Neural crest cell (in vitro differentiated cells): ENCODE data around the gene MGAT5B. TPM values are rescaled to one million over a fixed set of nuclear protein-coding genes. Genes with fewer than 3 reads are reported as not detected.

Experiments
- DNase-seq: peaks from one replicate; pipeline ENCODE4 v3.0.0; 2021; ENCODE audit warnings: low read depth, mixed read lengths, low spot score
- H3K27ac Mint-ChIP-seq: one replicate; pipeline ENCODE4 v1.8.0; 2021; ENCODE audit warnings: mild to moderate bottlenecking, mixed read lengths; ENCODE audit not compliant: unreplicated experiment
- H3K27me3 Mint-ChIP-seq: 2 replicates; pipeline ENCODE4 v1.8.0; 2021; ENCODE audit warnings: low read depth, mild to moderate bottlenecking, mixed read lengths
- H3K36me3 Mint-ChIP-seq: 2 replicates; pipeline ENCODE4 v1.8.0; 2021; ENCODE audit warnings: low read depth, mild to moderate bottlenecking, mixed read lengths
- H3K4me1 Mint-ChIP-seq: 2 replicates; pipeline ENCODE4 v1.8.0; 2021; ENCODE audit warnings: mixed read lengths
- H3K4me3 Mint-ChIP-seq: one replicate; pipeline ENCODE4 v1.8.0; 2021; ENCODE audit warnings: mild to moderate bottlenecking, mixed read lengths
- H3K9me3 Mint-ChIP-seq: 2 replicates; pipeline ENCODE4 v1.8.0; 2021; ENCODE audit warnings: mixed read lengths
- CTCF ChIP-seq: fragments of 200-600 bp; sonication (generic); conservative IDR thresholded peaks from 2 replicates; pipeline ENCODE4 v1.5.0; 2021; ENCODE audit warnings: antibody characterized with exemption, mild to moderate bottlenecking
- total RNA-seq: library from RNA; stranded (reverse); gene quantifications from 2 replicates; pipeline ENCODE4 v1.2.1, GENCODE V29; 2021

Gene MGAT5B
- total RNA-seq, 1 donor from 2014 or later = 14.6 TPM

DNA sequence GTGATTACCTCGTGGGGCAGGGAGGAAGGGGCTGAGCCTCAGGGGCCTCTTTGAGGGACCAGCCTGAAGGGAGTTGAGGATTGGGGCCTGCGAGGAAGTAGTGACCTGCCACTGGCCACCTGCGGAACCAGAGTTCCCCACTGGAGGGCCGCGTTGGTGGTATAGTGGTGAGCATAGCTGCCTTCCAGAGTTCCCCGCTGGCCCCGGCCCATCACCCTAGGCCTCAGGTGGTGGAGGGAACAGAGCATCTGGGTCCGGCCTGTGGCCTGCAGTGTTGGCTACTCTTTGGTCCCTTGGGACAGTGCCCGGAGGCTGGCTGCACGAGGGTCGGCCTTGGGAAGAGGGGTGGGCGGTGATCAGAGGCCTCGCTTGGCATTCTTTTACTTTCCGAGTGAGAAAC is 20.5 kb downstream of the MGAT5B start:
- Mint-ChIP-seq H3K9me3 (no peaks in the 10 kb centered on the region), H3K4me1 (peaks cover 17% of the 10 kb centered on the region), H3K4me3 (no peak overlapping the region), H3K27me3 (no peaks in the 10 kb centered on the region), H3K36me3 (no peaks in the 10 kb centered on the region), H3K27ac (peak overlapping the region; percentile 78)
- no peak for TF ChIP-seq CTCF
- DNase-seq = no peak

DNA sequence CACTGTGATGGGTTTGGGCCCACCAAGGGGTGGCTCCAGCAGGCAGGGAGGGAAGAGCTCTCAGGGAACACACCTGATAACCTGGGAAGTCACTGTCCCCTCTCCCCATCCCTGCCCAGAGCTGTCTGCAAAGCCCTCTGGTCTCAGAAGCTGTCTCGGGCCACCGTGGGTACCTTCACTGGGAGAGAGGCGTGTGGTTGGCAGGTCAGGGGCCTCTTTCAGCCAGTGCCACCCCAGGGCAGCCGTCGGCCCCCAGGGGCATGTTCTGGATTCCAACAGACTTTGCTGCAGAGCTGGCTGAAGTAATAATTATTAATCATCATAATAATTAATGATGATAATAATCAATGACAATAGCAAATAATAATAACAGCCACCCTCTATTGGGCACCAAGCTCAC is 21.1 kb downstream of the MGAT5B start:
- DNase-seq = no peak
- Mint-ChIP-seq H3K36me3 (no peaks in the 10 kb centered on the region), H3K9me3 (no peaks in the 10 kb centered on the region), H3K27ac (no peak overlapping the region), H3K27me3 (no peaks in the 10 kb centered on the region), H3K4me1 (peaks cover 17% of the 10 kb centered on the region), H3K4me3 (no peak overlapping the region)
- TF ChIP-seq CTCF = no peak

GRCh38 chr17:76892329-76892728 is 24.1 kb downstream of the MGAT5B start:
- no peak overlapping the region for H3K4me3 Mint-ChIP-seq
- no peaks in the 10 kb centered on the region for H3K9me3 Mint-ChIP-seq
- DNase-seq = no peak
- TF ChIP-seq CTCF = no peak
- peaks cover 4% of the 10 kb centered on the region for H3K4me1 Mint-ChIP-seq
- no peaks in the 10 kb centered on the region for H3K27me3 Mint-ChIP-seq
- H3K36me3 Mint-ChIP-seq = peaks cover 3% of the 10 kb centered on the region
- H3K27ac Mint-ChIP-seq = peak overlapping the region; percentile 75

- Mint-ChIP-seq H3K27me3 (no peaks in the 10 kb centered on the region), H3K27ac (no peak overlapping the region), H3K36me3 (peaks cover 3% of the 10 kb centered on the region), H3K4me3 (no peak overlapping the region), H3K9me3 (no peaks in the 10 kb centered on the region), H3K4me1 (peaks cover 4% of the 10 kb centered on the region)
- DNase-seq = no peak
- no peak for TF ChIP-seq CTCF
Observed at GRCh38 chr17:76893623-76894334, 25.6 kb downstream of the MGAT5B start.

- Mint-ChIP-seq H3K4me1 (peaks cover 4% of the 10 kb centered on the region), H3K4me3 (no peak overlapping the region), H3K27me3 (no peaks in the 10 kb centered on the region), H3K36me3 (peaks cover 3% of the 10 kb centered on the region), H3K27ac (no peak overlapping the region), H3K9me3 (no peaks in the 10 kb centered on the region)
- no peak for DNase-seq
- no peak for TF ChIP-seq CTCF
Observed at GRCh38 chr17:76894842-76895241, 26.6 kb downstream of the MGAT5B start.
